ENCODE data around the gene DACH1. TPM values are rescaled to one million over a fixed set of nuclear protein-coding genes. Genes with fewer than 3 reads are reported as not detected.

DACH1 gene
- total RNA-seq, 4 donors from 2014 or later, result 0.98 to 1.6 (median 1.0) TPM

DNA sequence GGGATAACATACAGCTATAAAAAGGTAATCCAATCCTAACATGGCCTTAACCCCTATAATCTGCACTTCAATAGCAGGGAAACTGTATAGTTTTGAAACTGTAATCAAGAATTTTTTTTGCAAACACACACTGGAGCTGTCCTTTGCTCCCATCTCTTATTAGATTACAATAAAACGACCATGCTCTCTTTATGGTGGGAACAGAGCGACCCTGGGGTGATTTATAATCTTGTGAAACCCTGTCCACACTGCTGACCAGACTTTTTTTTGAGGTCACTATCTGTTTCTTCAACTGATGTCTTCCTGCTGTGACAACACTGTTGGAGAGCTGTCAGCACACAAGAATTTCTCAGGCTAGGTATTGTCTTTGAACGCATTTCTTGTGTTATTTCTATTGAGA is 35.3 kb downstream of the DACH1 start:
- Histone ChIP-seq H3K27me3 (no peaks in the 10 kb centered on the region), H3K4me3 (no peak overlapping the region), H3K36me3 (no peaks in the 10 kb centered on the region), H3K4me1 (no peaks in the 10 kb centered on the region), H3K27ac (no peak overlapping the region), H3K9me3 (no peaks in the 10 kb centered on the region)
- intact Hi-C loops (cut with DNase I; ENCODE audit: low total_unique reads), result no loop called here
- in situ Hi-C loops (cut with MboI; ENCODE audit: low sequenced_read_pairs in 4 of 4), result no loop called here
- ATAC-seq, result no peak
- TF ChIP-seq, protein P1, sequence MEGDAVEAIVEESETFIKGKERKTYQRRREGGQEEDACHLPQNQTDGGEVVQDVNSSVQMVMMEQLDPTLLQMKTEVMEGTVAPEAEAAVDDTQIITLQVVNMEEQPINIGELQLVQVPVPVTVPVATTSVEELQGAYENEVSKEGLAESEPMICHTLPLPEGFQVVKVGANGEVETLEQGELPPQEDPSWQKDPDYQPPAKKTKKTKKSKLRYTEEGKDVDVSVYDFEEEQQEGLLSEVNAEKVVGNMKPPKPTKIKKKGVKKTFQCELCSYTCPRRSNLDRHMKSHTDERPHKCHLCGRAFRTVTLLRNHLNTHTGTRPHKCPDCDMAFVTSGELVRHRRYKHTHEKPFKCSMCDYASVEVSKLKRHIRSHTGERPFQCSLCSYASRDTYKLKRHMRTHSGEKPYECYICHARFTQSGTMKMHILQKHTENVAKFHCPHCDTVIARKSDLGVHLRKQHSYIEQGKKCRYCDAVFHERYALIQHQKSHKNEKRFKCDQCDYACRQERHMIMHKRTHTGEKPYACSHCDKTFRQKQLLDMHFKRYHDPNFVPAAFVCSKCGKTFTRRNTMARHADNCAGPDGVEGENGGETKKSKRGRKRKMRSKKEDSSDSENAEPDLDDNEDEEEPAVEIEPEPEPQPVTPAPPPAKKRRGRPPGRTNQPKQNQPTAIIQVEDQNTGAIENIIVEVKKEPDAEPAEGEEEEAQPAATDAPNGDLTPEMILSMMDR (IDR thresholded peaks at IDR 0.05 in 4 of 5, conservative IDR thresholded peaks at IDR 0.05 in 1 of 5), result no peak
- TF ChIP-seq POLR2A (IDR thresholded peaks at IDR 0.05), result no peak
- no peak for DNase-seq

DNA sequence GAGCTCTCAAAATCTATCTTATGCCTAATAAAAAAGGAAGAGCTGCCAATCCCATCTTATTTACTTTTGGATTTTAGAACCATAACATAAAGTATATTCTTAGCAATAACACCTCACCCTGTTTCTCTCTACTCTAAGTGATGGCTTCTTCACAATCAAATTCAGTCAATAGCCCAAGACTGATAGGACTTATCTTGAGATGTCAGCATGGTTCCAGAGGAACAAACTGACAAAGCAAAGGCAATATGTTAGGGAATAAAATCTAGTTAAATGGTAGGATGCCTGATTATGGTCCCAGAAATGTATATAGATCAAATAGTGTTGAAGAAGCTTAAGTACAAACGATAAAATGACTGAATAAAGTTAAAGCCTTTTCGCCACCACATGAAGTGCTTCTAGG is 36.3 kb downstream of the DACH1 start:
- no peaks in the 10 kb centered on the region for H3K9me3 ChIP-seq
- intact Hi-C loops (cut with DNase I; ENCODE audit: low total_unique reads) (no loop called here), in situ Hi-C loops (cut with MboI; ENCODE audit: low sequenced_read_pairs in 4 of 4) (no loop called here)
- H3K27ac ChIP-seq, result no peak overlapping the region
- no peaks in the 10 kb centered on the region for H3K36me3 ChIP-seq
- no peak for TF ChIP-seq POLR2A (IDR thresholded peaks at IDR 0.05)
- TF ChIP-seq, protein P1 (IDR thresholded peaks at IDR 0.05 in 4 of 5, conservative IDR thresholded peaks at IDR 0.05 in 1 of 5), result no peak
- H3K4me3 ChIP-seq, result no peak overlapping the region
- DNase-seq, result no peak
- H3K27me3 ChIP-seq, result no peaks in the 10 kb centered on the region
- no peak for ATAC-seq
- no peaks in the 10 kb centered on the region for H3K4me1 ChIP-seq

- intact Hi-C loops (cut with DNase I; ENCODE audit: low total_unique reads), result no loop called here
- Histone ChIP-seq H3K9me3 (no peaks in the 10 kb centered on the region), H3K27ac (no peak overlapping the region), H3K36me3 (no peaks in the 10 kb centered on the region), H3K4me1 (no peaks in the 10 kb centered on the region), H3K4me3 (no peak overlapping the region), H3K27me3 (no peaks in the 10 kb centered on the region)
- no peak for DNase-seq
- TF ChIP-seq POLR2A (IDR thresholded peaks at IDR 0.05), result no peak
- TF ChIP-seq, protein P1 (IDR thresholded peaks at IDR 0.05 in 4 of 5, conservative IDR thresholded peaks at IDR 0.05 in 1 of 5), result no peak
- in situ Hi-C loops (cut with MboI; ENCODE audit: low sequenced_read_pairs in 4 of 4), result no loop called here
- ATAC-seq, result no peak
Observed at GRCh38 chr13:71830323-71830722, 36.7 kb downstream of the DACH1 start.

DNA sequence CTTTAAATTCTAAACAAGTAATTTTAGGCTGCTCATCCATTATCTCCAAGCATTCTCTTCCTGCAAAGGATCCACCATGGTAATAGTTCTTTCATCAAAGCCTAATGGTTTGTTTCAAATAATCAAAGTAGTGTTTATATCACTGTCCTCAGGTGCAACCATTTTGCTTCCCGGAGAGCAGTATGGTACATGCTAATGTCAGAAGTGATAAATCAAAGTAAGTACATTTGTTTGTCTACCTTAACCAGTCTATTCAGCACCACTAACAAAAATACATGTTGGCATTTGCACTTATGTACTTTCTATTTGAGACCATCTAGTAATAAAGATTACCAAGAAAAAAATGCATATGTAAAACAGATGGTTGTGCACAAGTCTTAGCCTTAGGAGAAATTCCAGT is 37.5 kb downstream of the DACH1 start:
- H3K27me3 ChIP-seq, result no peaks in the 10 kb centered on the region
- DNase-seq (no peak), ATAC-seq (no peak)
- in situ Hi-C loops (cut with MboI; ENCODE audit: low sequenced_read_pairs in 4 of 4) (no loop called here), intact Hi-C loops (cut with DNase I; ENCODE audit: low total_unique reads) (no loop called here)
- TF ChIP-seq, protein P1 (IDR thresholded peaks at IDR 0.05 in 4 of 5, conservative IDR thresholded peaks at IDR 0.05 in 1 of 5), result no peak
- no peak for TF ChIP-seq POLR2A (IDR thresholded peaks at IDR 0.05)
- no peak overlapping the region for H3K27ac ChIP-seq
- H3K4me3 ChIP-seq, result no peak overlapping the region
- no peaks in the 10 kb centered on the region for H3K9me3 ChIP-seq
- no peaks in the 10 kb centered on the region for H3K36me3 ChIP-seq
- H3K4me1 ChIP-seq, result no peaks in the 10 kb centered on the region

DNA sequence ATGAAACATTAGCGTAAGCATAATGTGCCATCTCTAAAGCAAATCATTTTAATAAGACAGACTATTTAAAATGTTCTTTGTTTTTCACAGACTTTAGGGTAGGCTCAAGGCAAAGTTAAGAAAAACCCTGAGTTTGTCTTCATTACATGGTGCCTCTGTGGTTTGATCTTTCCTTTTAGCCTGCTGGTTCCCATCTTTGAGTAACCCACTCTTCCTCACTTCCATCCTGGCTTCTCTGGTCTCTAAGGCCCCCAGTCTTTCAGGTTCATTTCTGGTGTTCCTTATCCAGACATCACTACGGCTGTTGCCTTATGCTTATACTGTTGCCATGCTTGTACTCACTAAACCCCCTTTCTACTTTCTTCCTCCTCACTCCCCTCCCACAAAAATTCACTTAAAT is 38.4 kb downstream of the DACH1 start:
- ATAC-seq, result no peak

More for the DNA sequence above, 38.4 kb downstream of the DACH1 start:
- no peak for DNase-seq
- intact Hi-C loops (cut with DNase I; ENCODE audit: low total_unique reads), result no loop called here
- Histone ChIP-seq H3K27ac (no peak overlapping the region), H3K4me1 (no peaks in the 10 kb centered on the region), H3K9me3 (no peaks in the 10 kb centered on the region), H3K36me3 (no peaks in the 10 kb centered on the region), H3K4me3 (no peak overlapping the region), H3K27me3 (no peaks in the 10 kb centered on the region)
- in situ Hi-C loops (cut with MboI; ENCODE audit: low sequenced_read_pairs in 4 of 4), result no loop called here
- TF ChIP-seq, protein P1 (IDR thresholded peaks at IDR 0.05 in 4 of 5, conservative IDR thresholded peaks at IDR 0.05 in 1 of 5), result no peak
- no peak for TF ChIP-seq POLR2A (IDR thresholded peaks at IDR 0.05)
